GM23338 (cell line): Measurements from ENCODE around the gene GDAP2. TPM values are rescaled to one million over a fixed set of nuclear protein-coding genes. Genes with fewer than 3 reads are reported as not detected.

ENCODE experiments used
- ATAC-seq: fragments of 200-7000 bp; cut with Tn5 transposase; 3 replicates; pipeline ENCODE4 v1.9.1; 2020
- DNase-seq: peaks from one replicate; pipeline ENCODE4 v3.0.0-alpha.2; 2015; ENCODE audit warnings: low spot score
- H2AFZ ChIP-seq: fragments of 200-600 bp; sonication (generic); 2 replicates; pipeline ENCODE4 v1.8.0; 2016; ENCODE audit warnings: antibody characterized with exemption, mild to moderate bottlenecking, moderate library complexity
- H3F3A ChIP-seq: fragments of 200-600 bp; sonication (generic); replicated peaks from 2 replicates; pipeline ENCODE4 v1.8.0; 2017; ENCODE audit warnings: antibody characterized with exemption, mixed run types, low read depth
- H3K27ac ChIP-seq: fragments of 200-600 bp; sonication (generic); 2 replicates; pipeline ENCODE4 v1.6.1; 2016; ENCODE audit warnings: low read depth
- H3K27me3 ChIP-seq: fragments of 200-600 bp; sonication (generic); 2 replicates; pipeline ENCODE4 v1.8.0; 2016; ENCODE audit warnings: mild to moderate bottlenecking, mixed run types, moderate library complexity; ENCODE audit not compliant: insufficient read depth
- H3K36me3 ChIP-seq: fragments of 200-600 bp; sonication (generic); 2 replicates; pipeline ENCODE4 v1.8.0; 2016; ENCODE audit warnings: mild to moderate bottlenecking; ENCODE audit not compliant: insufficient read depth
- H3K4me1 ChIP-seq: fragments of 200-600 bp; sonication (generic); 2 replicates; pipeline ENCODE4 v1.8.0; 2016; ENCODE audit warnings: mild to moderate bottlenecking, moderate library complexity; ENCODE audit not compliant: insufficient read depth
- H3K4me2 ChIP-seq: fragments of 200-600 bp; sonication (generic); 2 replicates; pipeline ENCODE4 v1.7.1; 2017; ENCODE audit warnings: mixed run types
- H3K4me3 ChIP-seq: fragments of 200-600 bp; sonication (generic); 2 replicates; pipeline ENCODE4 v1.6.1; 2016; ENCODE audit warnings: mixed run types
- H3K79me2 ChIP-seq: fragments of 200-600 bp; sonication (generic); replicated peaks from 2 replicates; pipeline ENCODE4 v1.8.0; 2017; ENCODE audit warnings: mild to moderate bottlenecking; ENCODE audit not compliant: insufficient read depth
- H3K9me2 ChIP-seq: fragments of 200-600 bp; sonication (generic); 2 replicates; pipeline ENCODE4 v1.8.0; 2017; ENCODE audit not compliant: insufficient read depth
- H4K20me1 ChIP-seq: fragments of 200-600 bp; sonication (generic); replicated peaks from 2 replicates; pipeline ENCODE4 v1.8.0; 2017; ENCODE audit warnings: mild to moderate bottlenecking; ENCODE audit not compliant: insufficient read depth
- H3K27ac Mint-ChIP-seq: 2 replicates; pipeline ENCODE4 v1.8.0; 2020; ENCODE audit warnings: inconsistent platforms, mild to moderate bottlenecking, moderate library complexity, mixed read lengths
- H3K27me3 Mint-ChIP-seq: 3 replicates; pipeline ENCODE4 v1.8.0; 2022; ENCODE audit warnings: low read depth, mild to moderate bottlenecking, moderate library complexity, mixed read lengths, inconsistent platforms; ENCODE audit not compliant: insufficient read depth, poor library complexity
- H3K36me3 Mint-ChIP-seq: 3 replicates; pipeline ENCODE4 v1.8.0; 2021; ENCODE audit warnings: low read depth, mild to moderate bottlenecking, inconsistent platforms, moderate library complexity, mixed read lengths
- H3K4me1 Mint-ChIP-seq: 3 replicates; pipeline ENCODE4 v1.8.0; 2020; ENCODE audit warnings: mild to moderate bottlenecking, inconsistent platforms, mixed read lengths
- H3K4me3 Mint-ChIP-seq: 3 replicates; pipeline ENCODE4 v1.8.0; 2021; ENCODE audit warnings: moderate library complexity, mild to moderate bottlenecking, inconsistent platforms, mixed read lengths
- H3K9me3 Mint-ChIP-seq: 3 replicates; pipeline ENCODE4 v1.8.0; 2020; ENCODE audit warnings: moderate library complexity, mild to moderate bottlenecking, inconsistent platforms, mixed read lengths
- CREB1 ChIP-seq: fragments of 250-450 bp; sonication (Bioruptor Pico); IDR thresholded peaks from 2 replicates; pipeline ENCODE4 v1.5.0; 2020; ENCODE audit warnings: low read depth, mild to moderate bottlenecking, moderate library complexity
- CTCF ChIP-seq, 2 experiments: fragments of 200-600 bp in 1 of 2; sonication (generic) in 1 of 2; conservative IDR thresholded peaks; 2 replicates each; pipeline versions ENCODE4 v1.5.1 to v1.6.1; 2016 to 2017; ENCODE audit warnings: antibody characterized with exemption in 2 of 2, low read depth in 2 of 2, mild to moderate bottlenecking in 2 of 2, moderate library complexity in 1 of 2
- EZH2phosphoT487 ChIP-seq: fragments of 200-600 bp; sonication (generic); IDR thresholded peaks from one replicate; pipeline ENCODE4 v1.8.1; 2018; ENCODE audit warnings: antibody characterized with exemption; ENCODE audit not compliant: unreplicated experiment
- JUNB ChIP-seq: IDR thresholded peaks from one replicate; pipeline ENCODE4 v1.6.1; 2016; ENCODE audit warnings: antibody characterized with exemption; ENCODE audit not compliant: unreplicated experiment
- NANOG ChIP-seq: IDR thresholded peaks from 2 replicates; pipeline ENCODE4 v1.6.1; 2016; ENCODE audit warnings: antibody characterized with exemption, borderline replicate concordance
- POLR2AphosphoS5 ChIP-seq: IDR thresholded peaks from 2 replicates; pipeline ENCODE4 v1.6.1; 2016; ENCODE audit warnings: antibody characterized with exemption, low read depth
- STAT1 ChIP-seq: IDR thresholded peaks from one replicate; pipeline ENCODE4 v1.6.1; 2016; ENCODE audit warnings: antibody characterized with exemption; ENCODE audit not compliant: unreplicated experiment
- ZNF114 ChIP-seq: fragments of 250-450 bp; sonication (Bioruptor Pico); IDR thresholded peaks from 2 replicates; pipeline ENCODE4 v1.5.0; 2020; ENCODE audit warnings: mild to moderate bottlenecking, moderate library complexity
- ZNF462 ChIP-seq: fragments of 250-450 bp; sonication (Bioruptor Pico); IDR thresholded peaks from 2 replicates; pipeline ENCODE4 v1.5.0; 2020; ENCODE audit warnings: mild to moderate bottlenecking, moderate library complexity
- polyA plus RNA-seq: library from polyadenylated mRNA; unstranded; fragments of >200 nt; fragmentation: Nextera tagmentation; extraction: Ambion mirVana; gene quantifications from 2 replicates; pipeline ENCODE4 v1.2.1, GENCODE V29; 2016
- total RNA-seq: library from RNA; depleted of rRNA; stranded (reverse); fragments of >200 nt; shearing (Covaris generic); gene quantifications from 2 replicates; pipeline ENCODE4 v1.2.3, GENCODE V29; 2014
- TF ChIP-seq, protein P1 (sequence below): IDR thresholded peaks from one replicate; pipeline ENCODE4 v1.6.1; 2018; ENCODE audit warnings: antibody characterized with exemption; ENCODE audit not compliant: unreplicated experiment
- TF ChIP-seq, protein P2 (sequence below): IDR thresholded peaks from 2 replicates; pipeline ENCODE4 v1.6.1; 2016; ENCODE audit warnings: antibody characterized with exemption

The GDAP2 gene
- total and polyA plus RNA-seq, 2 experiments from 2014 or later = 10.7 to 24.5 TPM

DNA sequence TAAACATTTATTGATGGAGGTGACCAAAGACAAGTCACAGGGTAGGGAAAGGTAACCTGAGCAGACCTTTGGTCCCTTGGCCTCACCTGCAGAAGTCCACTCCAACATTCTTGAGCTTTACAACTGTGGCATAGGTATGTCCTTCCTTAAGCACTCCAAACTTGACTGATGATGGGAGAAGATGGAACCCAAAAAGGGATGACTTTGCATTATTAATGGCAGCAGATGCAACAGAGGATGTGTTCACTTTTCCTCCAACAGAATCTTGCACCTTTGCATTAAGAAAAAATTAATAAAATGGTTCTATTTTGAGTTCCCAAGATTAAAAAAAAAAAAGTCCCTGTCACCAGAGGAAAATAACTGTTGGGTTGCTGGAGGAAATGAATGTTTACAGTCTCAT is 42.4 kb upstream of the GDAP2 start (continued):
- TF ChIP-seq, protein P1, sequence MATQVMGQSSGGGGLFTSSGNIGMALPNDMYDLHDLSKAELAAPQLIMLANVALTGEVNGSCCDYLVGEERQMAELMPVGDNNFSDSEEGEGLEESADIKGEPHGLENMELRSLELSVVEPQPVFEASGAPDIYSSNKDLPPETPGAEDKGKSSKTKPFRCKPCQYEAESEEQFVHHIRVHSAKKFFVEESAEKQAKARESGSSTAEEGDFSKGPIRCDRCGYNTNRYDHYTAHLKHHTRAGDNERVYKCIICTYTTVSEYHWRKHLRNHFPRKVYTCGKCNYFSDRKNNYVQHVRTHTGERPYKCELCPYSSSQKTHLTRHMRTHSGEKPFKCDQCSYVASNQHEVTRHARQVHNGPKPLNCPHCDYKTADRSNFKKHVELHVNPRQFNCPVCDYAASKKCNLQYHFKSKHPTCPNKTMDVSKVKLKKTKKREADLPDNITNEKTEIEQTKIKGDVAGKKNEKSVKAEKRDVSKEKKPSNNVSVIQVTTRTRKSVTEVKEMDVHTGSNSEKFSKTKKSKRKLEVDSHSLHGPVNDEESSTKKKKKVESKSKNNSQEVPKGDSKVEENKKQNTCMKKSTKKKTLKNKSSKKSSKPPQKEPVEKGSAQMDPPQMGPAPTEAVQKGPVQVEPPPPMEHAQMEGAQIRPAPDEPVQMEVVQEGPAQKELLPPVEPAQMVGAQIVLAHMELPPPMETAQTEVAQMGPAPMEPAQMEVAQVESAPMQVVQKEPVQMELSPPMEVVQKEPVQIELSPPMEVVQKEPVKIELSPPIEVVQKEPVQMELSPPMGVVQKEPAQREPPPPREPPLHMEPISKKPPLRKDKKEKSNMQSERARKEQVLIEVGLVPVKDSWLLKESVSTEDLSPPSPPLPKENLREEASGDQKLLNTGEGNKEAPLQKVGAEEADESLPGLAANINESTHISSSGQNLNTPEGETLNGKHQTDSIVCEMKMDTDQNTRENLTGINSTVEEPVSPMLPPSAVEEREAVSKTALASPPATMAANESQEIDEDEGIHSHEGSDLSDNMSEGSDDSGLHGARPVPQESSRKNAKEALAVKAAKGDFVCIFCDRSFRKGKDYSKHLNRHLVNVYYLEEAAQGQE = no peak
- TF ChIP-seq STAT1 = no peak
- no peak for TF ChIP-seq JUNB
- no peak for TF ChIP-seq ZNF114 (CRISPR knock-in tag)
- no peak for TF ChIP-seq CTCF (conservative IDR thresholded peaks at IDR 0.05; ENCODE audit: low read depth in 2 of 2)
- no peak for TF ChIP-seq EZH2phosphoT487
- TF ChIP-seq NANOG = no peak
- TF ChIP-seq POLR2AphosphoS5 = no peak
- TF ChIP-seq CREB1 (CRISPR knock-in tag) = no peak

- Histone ChIP-seq H3K36me3 (no peaks in the 10 kb centered on the region), H3K27me3 (no peaks in the 10 kb centered on the region), H3K9me2 (0 out of 2 replicates have a peak, but pooled peaks cover 3% of the 10 kb centered on the region), H3K4me2 (no peak overlapping the region), H3K27ac (no peak overlapping the region), H4K20me1 (no peaks in the 10 kb centered on the region), H3K4me3 (no peak overlapping the region), H2AFZ (no peak overlapping the region), H3F3A (no peaks in the 10 kb centered on the region), H3K79me2 (no peaks in the 10 kb centered on the region), H3K4me1 (peaks cover 9% of the 10 kb centered on the region; the same call in 1 of the 2 replicates)
- ATAC-seq (no peak), DNase-seq (peak; percentile 3)
- Mint-ChIP-seq H3K4me1 (peaks cover 19% of the 10 kb centered on the region), H3K9me3 (no peaks in the 10 kb centered on the region), H3K27me3 (peaks cover 2% of the 10 kb centered on the region), H3K4me3 (no peak overlapping the region), H3K36me3 (no peaks in the 10 kb centered on the region), H3K27ac (no peak overlapping the region)
- TF ChIP-seq, protein P2, sequence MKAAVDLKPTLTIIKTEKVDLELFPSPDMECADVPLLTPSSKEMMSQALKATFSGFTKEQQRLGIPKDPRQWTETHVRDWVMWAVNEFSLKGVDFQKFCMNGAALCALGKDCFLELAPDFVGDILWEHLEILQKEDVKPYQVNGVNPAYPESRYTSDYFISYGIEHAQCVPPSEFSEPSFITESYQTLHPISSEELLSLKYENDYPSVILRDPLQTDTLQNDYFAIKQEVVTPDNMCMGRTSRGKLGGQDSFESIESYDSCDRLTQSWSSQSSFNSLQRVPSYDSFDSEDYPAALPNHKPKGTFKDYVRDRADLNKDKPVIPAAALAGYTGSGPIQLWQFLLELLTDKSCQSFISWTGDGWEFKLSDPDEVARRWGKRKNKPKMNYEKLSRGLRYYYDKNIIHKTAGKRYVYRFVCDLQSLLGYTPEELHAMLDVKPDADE = no peak
- TF ChIP-seq ZNF462 (CRISPR knock-in tag) (no peak), POLR2AphosphoS5 (no peak), STAT1 (no peak), JUNB (no peak)
Observed at GRCh38 chr1:117970252-117970651, 40.8 kb upstream of the GDAP2 start.
